Keratinocyte (primary cell): ENCODE data around the gene KPNA5.

Experiments used
- CTCF ChIP-seq, 3 experiments: IDR thresholded peaks in 1 of 3; conservative IDR thresholded peaks in 1 of 3; optimal IDR thresholded peaks in 1 of 3; 2 replicates in 2 of 3; 3 replicates in 1 of 3; pipeline versions ENCODE3 to v1.5.1; 2011; ENCODE audit warnings: low read length in 3 of 3, mild to moderate bottlenecking in 3 of 3, moderate library complexity in 2 of 3, control low read depth in 1 of 3, inconsistent platforms in 1 of 3; ENCODE audit not compliant: insufficient read depth in 2 of 3; ENCODE audit errors: extremely low read depth in 1 of 3
- EZH2 ChIP-seq: IDR thresholded peaks from one replicate; pipeline ENCODE4 v1.6.1; 2012; ENCODE audit warnings: inconsistent platforms, mild to moderate bottlenecking, low read length, moderate library complexity

GRCh38 chr6:116763906-116764628, 83.1 kb downstream of the KPNA5 start:
- TF ChIP-seq CTCF (optimal IDR thresholded peaks at IDR 0.05 in 1 of 3, IDR thresholded peaks at IDR 0.05 in 1 of 3, conservative IDR thresholded peaks at IDR 0.05 in 1 of 3; ENCODE audit: extremely low read depth in 1 of 3, insufficient read depth in 2 of 3, low read length in 3 of 3) (no peak), EZH2 (no peak)
